Measurements from ENCODE around the gene HOXB3. TPM values are rescaled to one million over a fixed set of nuclear protein-coding genes. Genes with fewer than 3 reads are reported as not detected.

HOXB3 gene
- polyA plus RNA-seq, 1 donor from 2014 or later, result not detected

DNA sequence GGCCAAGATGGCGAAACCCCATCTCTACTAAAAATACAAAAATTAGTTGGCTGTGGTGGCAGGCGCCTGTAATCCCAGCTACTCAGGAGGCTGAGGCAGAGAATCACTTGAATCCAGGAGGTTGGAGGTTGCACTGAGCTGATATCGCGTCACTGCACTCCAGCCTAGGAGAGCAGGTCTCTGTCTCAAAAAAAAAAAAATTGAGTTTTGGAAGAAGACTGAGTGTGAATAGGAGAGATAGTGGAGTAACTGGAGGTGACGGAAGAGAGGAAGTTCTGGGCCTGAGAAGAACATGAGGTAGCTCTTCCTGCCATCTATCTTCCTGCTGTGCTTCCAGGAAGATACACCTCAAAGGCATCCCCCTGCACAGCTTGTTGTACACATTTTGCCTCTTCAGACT is 70.6 kb downstream of the HOXB3 start:
- Histone ChIP-seq H3K4me2 (ENCODE audit: low read length) (no peak overlapping the region), H3K27me3 (ENCODE audit: insufficient read depth, low read depth, low read length) (peaks cover 93% of the 10 kb centered on the region), H3F3A (ENCODE audit: insufficient read depth, low read length, poor library complexity, severe bottlenecking) (no peaks in the 10 kb centered on the region), H3K9me3 (ENCODE audit: low read length) (no peaks in the 10 kb centered on the region), H3K36me3 (ENCODE audit: insufficient read depth, low read length) (no peaks in the 10 kb centered on the region), H2AFZ (ENCODE audit: low read depth, low read length) (no peak overlapping the region), H3K27ac (ENCODE audit: low read length) (no peak overlapping the region), H3K9me2 (ENCODE audit: insufficient read depth, low read length) (no peaks in the 10 kb centered on the region), H4K20me1 (ENCODE audit: insufficient read depth) (no peaks in the 10 kb centered on the region), H3K4me3 (ENCODE audit: low read length) (no peak overlapping the region), H3K79me2 (replicated peaks; ENCODE audit: insufficient read depth, low read length) (no peaks in the 10 kb centered on the region), H3K9ac (ENCODE audit: low read length) (no peak overlapping the region)
- TF ChIP-seq REST (IDR thresholded peaks at IDR 0.05; ENCODE audit: borderline replicate concordance) (no peak), SMC3 (conservative IDR thresholded peaks at IDR 0.05; ENCODE audit: poor library complexity) (no peak), TAF1 (IDR thresholded peaks at IDR 0.05; ENCODE audit: low read depth) (no peak), EZH2 (IDR thresholded peaks at IDR 0.05; ENCODE audit: borderline replicate concordance, insufficient read depth, low read length, poor library complexity, severe bottlenecking) (no peak), POLR2AphosphoS5 (IDR thresholded peaks at IDR 0.05) (no peak), RAD21 (conservative IDR thresholded peaks at IDR 0.05) (no peak), MXI1 (conservative IDR thresholded peaks at IDR 0.05; ENCODE audit: poor library complexity, severe bottlenecking) (no peak), EP300 (conservative IDR thresholded peaks at IDR 0.05; ENCODE audit: poor library complexity, severe bottlenecking) (no peak)
- TF ChIP-seq, protein P1, sequence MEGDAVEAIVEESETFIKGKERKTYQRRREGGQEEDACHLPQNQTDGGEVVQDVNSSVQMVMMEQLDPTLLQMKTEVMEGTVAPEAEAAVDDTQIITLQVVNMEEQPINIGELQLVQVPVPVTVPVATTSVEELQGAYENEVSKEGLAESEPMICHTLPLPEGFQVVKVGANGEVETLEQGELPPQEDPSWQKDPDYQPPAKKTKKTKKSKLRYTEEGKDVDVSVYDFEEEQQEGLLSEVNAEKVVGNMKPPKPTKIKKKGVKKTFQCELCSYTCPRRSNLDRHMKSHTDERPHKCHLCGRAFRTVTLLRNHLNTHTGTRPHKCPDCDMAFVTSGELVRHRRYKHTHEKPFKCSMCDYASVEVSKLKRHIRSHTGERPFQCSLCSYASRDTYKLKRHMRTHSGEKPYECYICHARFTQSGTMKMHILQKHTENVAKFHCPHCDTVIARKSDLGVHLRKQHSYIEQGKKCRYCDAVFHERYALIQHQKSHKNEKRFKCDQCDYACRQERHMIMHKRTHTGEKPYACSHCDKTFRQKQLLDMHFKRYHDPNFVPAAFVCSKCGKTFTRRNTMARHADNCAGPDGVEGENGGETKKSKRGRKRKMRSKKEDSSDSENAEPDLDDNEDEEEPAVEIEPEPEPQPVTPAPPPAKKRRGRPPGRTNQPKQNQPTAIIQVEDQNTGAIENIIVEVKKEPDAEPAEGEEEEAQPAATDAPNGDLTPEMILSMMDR (IDR thresholded peaks at IDR 0.05; ENCODE audit: poor library complexity, severe bottlenecking), result no peak

- Histone ChIP-seq H3K27ac (ENCODE audit: low read length) (no peak overlapping the region), H3F3A (ENCODE audit: insufficient read depth, low read length, poor library complexity, severe bottlenecking) (no peaks in the 10 kb centered on the region), H3K9me3 (ENCODE audit: low read length) (no peaks in the 10 kb centered on the region), H4K20me1 (ENCODE audit: insufficient read depth) (no peaks in the 10 kb centered on the region), H3K36me3 (ENCODE audit: insufficient read depth, low read length) (no peaks in the 10 kb centered on the region), H3K27me3 (ENCODE audit: insufficient read depth, low read depth, low read length) (peaks cover 92% of the 10 kb centered on the region), H3K9me2 (ENCODE audit: insufficient read depth, low read length) (no peaks in the 10 kb centered on the region), H3K4me2 (ENCODE audit: low read length) (no peak overlapping the region), H3K4me3 (ENCODE audit: low read length) (no peak overlapping the region), H3K9ac (ENCODE audit: low read length) (no peak overlapping the region), H3K79me2 (replicated peaks; ENCODE audit: insufficient read depth, low read length) (no peaks in the 10 kb centered on the region), H2AFZ (ENCODE audit: low read depth, low read length) (no peak overlapping the region)
- TF ChIP-seq REST (IDR thresholded peaks at IDR 0.05; ENCODE audit: borderline replicate concordance) (no peak), EP300 (conservative IDR thresholded peaks at IDR 0.05; ENCODE audit: poor library complexity, severe bottlenecking) (no peak), EZH2 (IDR thresholded peaks at IDR 0.05; ENCODE audit: borderline replicate concordance, insufficient read depth, low read length, poor library complexity, severe bottlenecking) (no peak), POLR2AphosphoS5 (IDR thresholded peaks at IDR 0.05) (no peak), TAF1 (IDR thresholded peaks at IDR 0.05; ENCODE audit: low read depth) (no peak), SMC3 (conservative IDR thresholded peaks at IDR 0.05; ENCODE audit: poor library complexity) (no peak), RAD21 (conservative IDR thresholded peaks at IDR 0.05) (no peak), MXI1 (conservative IDR thresholded peaks at IDR 0.05; ENCODE audit: poor library complexity, severe bottlenecking) (no peak)
- TF ChIP-seq, protein P1 (IDR thresholded peaks at IDR 0.05; ENCODE audit: poor library complexity, severe bottlenecking), result no peak
Measured at GRCh38 chr17:48517478-48517877, 72.6 kb downstream of the HOXB3 start.

Measured in neural cell (in vitro differentiated cells).